Activated gamma-delta T cell (primary cell): Measurements from ENCODE around the gene ZNF627.
"Not testable (repeated sequence)": the region's sequence is repeated elsewhere in the genome, so short reads cannot be mapped to it uniquely, and the experiment has no call there.

ENCODE experiments used
- DNase-seq: peaks from one replicate; lab custom pipeline; 2025; lab: John Stamatoyannopoulos, UW

Gene ZNF627

DNA sequence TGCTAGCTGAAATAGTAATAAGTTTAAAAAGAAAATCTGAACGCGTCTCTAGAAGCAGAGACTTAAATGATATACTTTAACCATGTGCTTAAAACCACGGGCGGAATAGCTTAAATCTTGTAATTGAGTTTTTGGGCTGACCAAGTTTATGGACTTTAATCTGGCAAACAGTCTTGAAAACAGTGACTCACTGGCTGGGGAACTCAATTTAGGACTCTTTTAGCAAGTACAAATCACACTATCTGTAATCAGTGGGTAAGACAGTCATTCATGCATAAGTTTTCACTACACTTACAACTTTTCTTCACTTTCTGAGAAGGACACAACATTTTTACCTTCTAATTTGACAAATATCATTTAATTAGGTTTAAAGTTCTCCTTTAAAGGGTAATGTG, 26.8 kb downstream of the ZNF627 start:
- DNase-seq: no peak

DNA sequence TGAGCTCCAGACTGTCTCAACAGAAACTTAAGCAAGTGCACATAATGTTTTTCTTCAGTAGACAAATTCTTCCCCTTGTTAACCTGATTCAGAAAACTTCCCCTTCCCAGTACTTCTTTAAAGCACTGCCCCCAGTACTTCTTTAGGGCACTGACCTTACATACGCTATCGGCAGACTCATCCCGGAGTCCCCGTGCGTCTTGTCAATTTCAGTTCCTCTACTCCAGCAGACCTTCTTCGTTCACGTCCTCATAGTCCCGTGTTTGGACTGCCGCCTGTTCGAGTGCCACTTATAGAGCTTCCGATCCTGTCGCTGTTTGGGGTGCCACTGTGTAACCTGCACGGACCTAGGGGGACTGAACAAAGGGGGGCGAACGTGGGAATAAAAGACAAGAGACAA, 29.0 kb downstream of the ZNF627 start:
- DNase-seq: no peak

DNA sequence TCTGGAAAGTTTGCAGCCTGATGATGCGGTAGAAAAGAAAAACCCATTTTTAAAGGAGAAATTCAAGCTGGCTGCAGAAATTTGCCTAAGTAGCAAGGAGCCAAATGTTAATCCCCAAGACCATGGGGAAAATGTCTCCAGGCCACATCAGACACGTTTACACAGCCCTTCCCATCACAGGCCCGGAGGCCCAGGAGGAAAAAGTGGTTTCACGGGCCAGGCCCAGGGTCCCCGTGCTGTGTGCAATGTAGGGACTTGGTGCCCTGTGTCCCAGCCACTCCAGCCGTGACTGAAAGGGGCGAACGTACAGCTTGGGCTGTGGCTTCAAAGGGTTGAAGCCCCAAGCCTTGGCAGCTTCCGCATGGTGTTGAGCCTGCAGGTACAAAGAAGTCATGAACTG, 35.9 kb downstream of the ZNF627 start:
- DNase-seq: no peak

DNA sequence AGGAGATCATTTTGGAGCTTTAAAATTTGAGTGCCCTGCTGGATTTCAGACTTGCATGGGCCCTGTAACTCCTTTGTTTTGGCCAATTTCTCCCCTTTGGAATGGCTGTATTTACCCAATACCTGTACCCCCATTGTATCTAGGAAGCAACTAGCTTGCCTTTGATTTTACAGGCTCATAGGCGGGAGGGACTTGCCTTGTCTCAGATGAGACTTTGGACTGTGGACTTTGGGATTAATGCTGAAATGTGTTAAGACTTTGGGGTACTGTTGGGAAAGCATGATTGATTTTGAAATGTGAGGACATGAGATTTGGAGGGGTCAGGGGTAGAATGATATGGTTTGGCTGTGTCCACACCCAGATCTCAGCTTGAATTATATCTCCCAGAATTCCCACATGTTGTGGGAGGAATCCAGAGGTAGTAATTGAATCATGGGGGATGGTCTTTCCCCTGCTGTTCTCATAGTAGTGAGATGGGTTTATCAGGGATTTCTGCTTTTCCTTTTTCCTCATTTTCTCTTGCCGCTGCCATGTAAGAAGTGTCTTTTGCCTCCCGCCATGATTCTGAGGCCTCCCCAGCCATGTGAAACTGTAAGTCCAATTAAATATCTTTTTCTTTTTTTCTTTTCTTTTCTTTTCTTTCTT, 36.9 kb downstream of the ZNF627 start:
- DNase-seq: not testable (repeated sequence)

DNA sequence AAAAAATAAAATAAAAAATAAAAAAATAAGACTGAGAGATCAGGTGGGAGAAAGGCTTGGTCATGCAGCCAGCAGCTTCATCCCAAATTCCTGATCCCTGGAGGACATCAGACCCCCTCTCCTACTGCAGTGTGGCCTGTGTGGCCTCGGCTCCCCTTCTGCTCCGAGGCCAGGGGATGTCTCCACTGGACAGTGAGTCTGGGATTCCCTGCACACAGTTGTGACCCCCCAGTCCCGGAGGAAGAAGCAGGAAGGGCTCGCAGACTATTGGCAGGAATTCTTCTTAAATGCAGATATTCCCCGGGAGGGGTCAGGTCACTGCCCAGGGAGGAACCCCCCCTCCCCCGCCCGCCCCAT, 41.9 kb downstream of the ZNF627 start:
- no peak for DNase-seq

DNA sequence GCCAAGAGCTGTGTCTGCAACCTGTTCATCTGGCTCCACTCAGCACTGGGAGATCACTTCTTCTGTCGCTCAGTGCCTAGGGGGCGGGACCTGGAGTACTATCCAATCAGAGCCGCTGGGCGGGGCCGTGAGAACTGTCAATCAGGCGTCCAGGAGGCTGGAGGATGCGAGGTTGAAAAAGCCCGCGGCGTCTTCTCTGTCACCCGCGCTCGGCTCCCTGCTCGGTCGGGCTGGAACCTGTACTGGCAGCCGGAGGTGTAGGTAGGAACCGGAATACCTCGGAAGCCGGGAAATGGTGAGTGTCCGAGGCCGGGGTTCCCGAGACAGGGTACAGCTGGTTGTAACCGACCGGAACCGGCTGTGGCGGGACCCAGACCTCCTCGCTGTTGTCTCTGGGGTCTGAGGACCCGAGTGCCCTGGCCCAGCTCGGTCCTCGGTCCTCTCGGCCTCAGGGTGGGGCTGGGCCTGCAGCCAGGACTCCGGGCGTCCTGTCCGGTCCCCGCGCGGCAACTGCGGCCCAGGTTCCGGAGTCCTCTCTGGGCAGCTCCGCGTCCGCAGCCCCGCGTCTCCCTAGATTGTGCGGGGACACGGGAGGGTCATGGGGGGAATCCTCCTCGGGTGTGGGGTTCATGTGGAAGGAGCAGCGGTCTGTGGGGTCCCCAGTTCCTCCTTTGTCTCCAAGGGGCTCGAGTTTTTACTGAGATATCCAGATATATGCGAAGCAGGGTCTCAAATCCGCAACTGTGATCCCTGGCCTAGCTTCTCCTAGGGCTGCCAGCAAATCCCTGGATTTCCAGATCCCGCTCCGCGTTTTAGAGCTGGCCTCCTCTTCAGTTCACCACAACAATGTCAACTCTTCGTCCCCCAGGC, 42.6 kb downstream of the ZNF627 start:
- peak; percentile 50 for DNase-seq

DNA sequence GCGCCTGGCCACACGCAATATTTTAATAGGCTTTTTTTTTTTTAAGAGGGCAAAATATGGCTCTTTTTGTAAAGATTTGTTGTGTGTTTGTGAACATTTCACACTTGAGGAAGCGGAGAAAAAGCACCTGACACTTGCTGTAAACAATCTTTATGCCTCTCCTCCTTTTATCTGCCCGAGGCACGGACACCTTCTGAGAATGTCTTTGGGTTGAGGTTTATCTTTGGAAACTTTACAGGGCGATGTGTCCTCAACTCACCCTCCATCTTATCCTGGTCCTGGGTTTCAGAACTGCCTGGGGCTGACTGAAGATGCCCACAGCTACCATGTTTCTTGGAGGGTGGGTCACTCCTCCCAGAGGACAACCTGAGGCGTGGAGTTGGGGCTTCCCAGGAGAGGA, 44.0 kb downstream of the ZNF627 start:
- DNase-seq: no peak

DNA sequence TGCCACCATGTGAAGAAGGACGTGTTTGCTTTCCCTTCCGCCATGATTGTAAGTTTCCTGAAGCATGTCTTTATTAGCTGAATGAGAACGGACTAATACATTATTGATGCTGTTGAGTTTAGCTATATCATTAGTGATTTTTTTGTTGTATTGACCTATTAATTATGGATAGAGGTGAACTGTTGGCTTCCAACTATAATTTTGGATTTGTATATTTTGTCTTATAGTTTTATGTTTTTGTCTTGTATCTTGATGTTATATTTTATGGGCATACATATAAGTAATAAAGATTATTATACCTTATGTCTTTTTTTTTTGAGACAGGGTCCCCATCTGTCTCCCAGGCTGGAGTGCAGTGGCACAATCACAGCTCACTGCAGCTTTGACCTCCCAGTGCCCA, 45.6 kb downstream of the ZNF627 start:
- DNase-seq: no peak

DNA sequence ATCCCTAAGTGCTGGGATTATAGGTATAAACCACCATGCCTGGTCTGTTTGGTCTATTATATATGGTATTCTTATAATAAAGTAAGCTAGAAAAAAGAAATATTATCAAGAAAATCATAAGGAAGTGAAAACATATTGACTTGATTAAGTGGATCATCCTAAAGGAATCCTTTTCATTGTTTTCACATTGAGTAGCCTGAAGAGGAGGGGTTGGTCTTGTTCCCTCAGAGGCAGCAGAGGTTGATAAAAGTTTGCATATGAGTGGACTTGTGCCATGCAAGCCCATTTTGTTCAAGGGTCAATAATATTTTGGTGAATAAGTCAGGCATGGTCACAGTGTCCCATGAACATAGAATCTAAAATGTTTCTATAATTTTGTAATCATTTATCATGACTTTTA, 52.7 kb downstream of the ZNF627 start:
- DNase-seq: no peak

DNA sequence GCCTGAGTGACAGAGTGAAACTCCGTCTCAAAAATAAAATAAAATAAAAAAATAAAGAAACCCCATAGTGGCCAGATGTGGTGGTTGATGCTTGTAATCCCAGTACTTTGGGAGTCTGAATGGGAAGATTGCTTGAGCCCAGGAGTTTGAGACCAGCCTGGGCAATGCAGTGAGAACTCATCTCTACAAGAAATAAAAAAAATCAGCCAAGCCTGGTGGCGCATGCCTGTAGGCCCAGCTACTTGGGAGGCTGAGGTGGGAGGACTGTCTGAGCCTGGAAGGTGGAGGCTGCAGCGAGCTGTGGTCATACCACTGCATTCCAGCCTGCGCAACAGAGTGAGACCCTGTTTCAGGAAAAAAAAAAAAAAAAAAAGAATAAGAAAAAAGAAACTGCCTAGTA, 53.8 kb downstream of the ZNF627 start:
- no peak for DNase-seq

DNA sequence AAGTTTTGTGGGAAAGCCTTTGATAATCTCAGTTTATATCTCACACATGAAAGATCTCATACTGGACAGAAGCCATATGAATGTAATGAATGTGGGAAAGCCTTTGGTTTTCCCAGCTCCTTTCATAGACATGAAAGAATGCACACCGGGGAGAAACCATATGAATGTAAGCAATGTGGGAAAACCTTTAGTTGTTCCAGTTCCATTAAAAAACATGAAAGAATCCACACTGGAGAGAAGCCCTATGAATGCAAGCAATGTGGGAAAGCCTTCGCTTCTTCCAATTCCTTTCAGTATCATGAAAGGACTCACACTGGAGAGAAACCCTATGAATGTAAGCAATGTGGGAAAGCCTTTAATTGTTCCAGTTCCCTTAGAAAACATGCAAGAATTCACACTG, 54.8 kb downstream of the ZNF627 start:
- DNase-seq: no peak

DNA sequence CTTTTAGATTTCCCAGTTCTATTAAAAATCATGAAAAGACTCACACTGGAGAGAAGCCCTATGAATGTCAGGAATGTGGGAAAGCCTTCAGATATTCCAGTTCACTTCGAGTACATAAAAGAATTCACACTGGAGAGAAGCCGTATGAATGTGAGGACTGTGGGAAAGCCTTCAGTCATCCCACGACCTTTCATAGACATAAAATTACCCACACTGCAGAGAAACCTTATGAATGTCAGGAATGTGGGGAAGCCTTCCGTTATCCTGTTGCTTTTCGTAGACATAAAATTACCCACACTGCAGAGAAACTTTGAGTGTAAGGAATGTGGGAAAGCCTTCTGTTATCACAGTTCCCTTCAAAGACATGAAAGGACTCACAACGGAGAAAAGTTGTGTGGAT, 55.2 kb downstream of the ZNF627 start:
- DNase-seq: no peak

DNA sequence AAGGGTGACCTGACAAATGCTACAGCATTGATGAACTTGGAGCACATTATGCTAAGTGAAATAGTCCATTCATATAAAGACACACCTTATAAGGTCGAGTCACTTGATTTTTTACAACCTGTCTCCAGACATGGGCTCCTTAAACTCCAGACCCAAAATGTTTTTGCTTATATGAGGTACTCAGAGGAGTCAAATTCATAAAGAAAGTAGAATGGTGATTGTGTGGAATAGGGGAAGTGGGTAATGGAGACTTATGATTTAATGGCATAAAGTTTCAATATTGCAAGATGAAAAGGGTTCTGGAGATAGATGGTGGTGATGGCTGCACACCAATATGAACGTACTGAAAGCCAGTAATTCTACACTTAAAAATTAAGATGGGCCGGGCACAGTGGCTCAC, 59.3 kb downstream of the ZNF627 start:
- no peak for DNase-seq

DNA sequence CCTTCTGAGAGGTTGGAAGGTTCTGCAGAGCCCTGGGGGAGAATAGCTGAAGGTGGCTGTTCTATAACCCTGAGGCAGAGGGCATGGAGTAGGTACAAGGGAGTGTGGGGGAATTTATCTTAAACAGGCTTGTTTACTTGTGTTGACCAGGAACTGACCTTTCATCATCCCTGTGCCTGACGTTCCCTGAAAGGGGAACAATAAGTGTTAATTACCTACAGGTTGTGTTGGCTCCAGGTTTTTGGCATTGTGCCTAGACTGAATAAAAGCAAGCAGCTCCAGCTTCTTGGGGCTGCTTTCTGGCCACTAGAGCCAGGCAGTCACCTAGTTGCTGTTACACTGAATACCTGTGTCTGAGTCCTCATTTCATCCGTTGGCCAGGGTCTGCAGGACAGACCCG, 60.0 kb downstream of the ZNF627 start:
- no peak for DNase-seq

DNA sequence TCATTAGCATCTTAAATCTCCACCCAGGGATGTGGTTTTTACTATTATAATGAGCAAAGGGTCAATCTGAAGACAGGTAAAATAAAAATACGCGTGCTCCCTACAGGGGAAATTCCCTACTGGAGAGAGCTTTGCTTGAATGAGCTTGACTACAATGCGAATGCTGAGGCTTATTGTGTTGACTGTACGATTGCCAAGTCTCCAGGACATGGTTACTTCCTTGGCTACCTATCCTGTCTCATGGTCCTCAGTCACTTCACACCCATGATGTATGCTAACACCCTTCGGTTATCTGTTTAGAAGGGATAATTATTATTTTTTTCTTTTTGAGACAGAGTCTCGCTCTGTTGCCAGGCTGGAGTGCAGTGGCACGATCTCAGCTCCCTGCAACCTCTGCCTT, 61.7 kb downstream of the ZNF627 start:
- no peak for DNase-seq

DNA sequence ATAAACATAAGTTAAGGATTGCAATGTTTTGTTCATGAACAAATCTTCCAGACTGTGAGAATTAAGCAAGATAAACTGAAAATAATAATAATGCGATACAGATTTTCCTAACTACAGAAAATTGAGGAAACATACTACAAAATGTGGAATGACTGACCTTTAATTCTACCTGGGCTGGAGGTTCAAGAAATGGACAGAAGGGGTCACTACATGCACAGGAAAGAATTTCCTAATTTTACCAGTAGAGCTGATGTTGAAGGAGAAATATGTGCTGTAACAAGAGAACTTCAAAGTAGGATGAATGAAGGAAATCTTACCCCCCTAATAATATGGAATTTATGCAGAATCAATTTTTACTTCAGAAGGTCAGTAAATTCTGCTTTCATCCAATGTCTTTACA, 62.3 kb downstream of the ZNF627 start:
- DNase-seq: no peak

DNA sequence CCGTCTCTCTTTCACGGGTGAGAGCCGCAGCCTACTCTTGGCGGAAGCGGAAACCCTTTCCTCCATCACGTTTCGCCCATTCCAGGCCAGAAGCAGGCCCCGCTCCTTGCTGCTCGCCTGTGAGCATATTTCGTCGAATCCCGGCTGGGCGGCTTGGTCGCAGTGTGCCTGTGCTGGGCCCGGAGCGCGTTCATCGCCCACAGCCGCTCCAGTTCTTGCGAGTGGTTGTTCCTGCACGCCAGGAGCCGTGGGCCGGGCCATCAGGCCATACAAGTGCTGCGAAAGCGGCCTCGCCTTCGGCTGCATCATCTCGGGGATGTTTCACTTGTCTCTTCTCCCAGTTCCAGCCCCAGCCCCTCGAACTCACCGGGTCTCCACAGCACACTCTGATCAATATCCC, 65.0 kb downstream of the ZNF627 start:
- no peak for DNase-seq

DNA sequence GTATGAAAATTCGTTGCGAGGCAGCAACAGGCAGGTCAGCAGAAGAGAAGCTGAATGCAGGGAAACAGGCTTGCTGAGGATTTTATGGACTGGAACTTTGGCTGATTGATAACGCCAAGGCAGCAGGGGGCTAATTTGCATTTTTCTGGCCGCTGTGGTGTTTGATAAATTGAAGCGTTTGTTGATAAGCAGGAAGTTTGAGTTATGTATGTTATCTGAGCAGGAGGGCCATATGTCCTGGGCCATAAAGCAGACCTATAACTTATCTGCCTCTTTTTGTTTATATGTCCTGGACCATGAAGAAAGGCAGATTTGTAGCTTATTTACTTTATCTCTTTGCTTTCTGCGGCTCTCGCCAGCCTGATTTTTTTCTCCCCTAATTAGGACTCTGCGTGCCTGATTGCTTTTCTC, 65.9 kb downstream of the ZNF627 start:
- no peak for DNase-seq
